B cell (primary cell): ENCODE results near the gene NYAP2. TPM values are rescaled to one million over a fixed set of nuclear protein-coding genes. Genes with fewer than 3 reads are reported as not detected.

ENCODE experiments used
- ATAC-seq: fragments of 200-7000 bp; cut with Tn5 transposase; one replicate; pipeline ENCODE4 v1.10.0; 2021; ENCODE audit warnings: low read depth, mild to moderate bottlenecking, moderate number of reproducible peaks, moderate library complexity
- CTCF ChIA-PET: fragments of 350-600 bp; sonication (Branson Sonifier 250); formaldehyde crosslinking; loops from one replicate; lab custom pipeline; 2021; ENCODE audit warnings: antibody characterized with exemption, inconsistent platforms; lab: Charles Lee
- POLR2A ChIA-PET: fragments of 350-600 bp; sonication (Branson Sonifier 250); formaldehyde crosslinking; loops from one replicate; lab custom pipeline; 2021; ENCODE audit warnings: antibody characterized with exemption; lab: Charles Lee
- DNase-seq: peaks from one replicate; pipeline ENCODE4 v3.0.0; 2013
- H2AFZ ChIP-seq: 2 replicates; pipeline ENCODE4 v1.6.1; 2012; ENCODE audit warnings: mild to moderate bottlenecking, low read depth, low read length; ENCODE audit not compliant: insufficient read depth, poor library complexity, severe bottlenecking
- H3K27ac ChIP-seq, 2 donors: 1 replicate in 1 of 2; 2 replicates in 1 of 2; pipeline ENCODE4 v1.5.1; 2012 to 2013; ENCODE audit warnings: low read length in 2 of 2, mild to moderate bottlenecking in 2 of 2, moderate library complexity in 1 of 2
- H3K27me3 ChIP-seq, 4 experiments: fragments of 200-600 bp in 1 of 4; sonication (generic) in 1 of 4; replicated peaks in 1 of 4; 1 replicate in 2 of 4; 2 replicates in 2 of 4; pipeline versions ENCODE4 v1.6.1 to v1.7.0; 2013 to 2016; ENCODE audit warnings: low read length in 3 of 4, mild to moderate bottlenecking in 2 of 4, mixed read lengths in 1 of 4, moderate library complexity in 1 of 4; ENCODE audit not compliant: insufficient read depth in 4 of 4, control insufficient read depth in 3 of 4; ENCODE audit errors: control extremely low read depth in 1 of 4
- H3K36me3 ChIP-seq, 2 experiments: replicated peaks in 1 of 2; 1 replicate in 1 of 2; 2 replicates in 1 of 2; pipeline versions ENCODE4 v1.6.1 to v1.7.1; 2013; ENCODE audit warnings: low read length in 1 of 2; ENCODE audit not compliant: insufficient read depth in 2 of 2, control insufficient read depth in 1 of 2; ENCODE audit errors: control extremely low read depth in 1 of 2, extremely low read depth in 1 of 2
- H3K4me1 ChIP-seq, 2 donors: fragments of 200-600 bp in 1 of 2; sonication (generic) in 1 of 2; 1 replicate in 1 of 2; 2 replicates in 1 of 2; pipeline versions ENCODE4 v1.5.1 to v1.6.1; 2013 to 2017; ENCODE audit warnings: low read length in 2 of 2; ENCODE audit not compliant: control insufficient read depth in 2 of 2, insufficient read depth in 2 of 2
- H3K4me2 ChIP-seq: replicated peaks from 2 replicates; pipeline ENCODE3; 2012; ENCODE audit warnings: mild to moderate bottlenecking, low read depth, low read length; ENCODE audit not compliant: poor library complexity, severe bottlenecking
- H3K4me3 ChIP-seq, 5 experiments: fragments of 200-600 bp in 1 of 5; sonication (generic) in 1 of 5; 1 replicate in 3 of 5; 2 replicates in 2 of 5; pipeline versions ENCODE4 v1.5.1 to v1.7.0; 2011 to 2016; ENCODE audit warnings: low read length in 4 of 5, mild to moderate bottlenecking in 4 of 5, low read depth in 2 of 5, control low read depth in 1 of 5, moderate library complexity in 1 of 5; ENCODE audit not compliant: insufficient read depth in 1 of 5; ENCODE audit errors: control extremely low read depth in 1 of 5, extremely low read depth in 1 of 5
- H3K79me2 ChIP-seq: fragments of 200-600 bp; sonication (generic); one replicate; pipeline ENCODE4 v1.6.0; 2016; ENCODE audit warnings: low read length; ENCODE audit not compliant: control insufficient read depth, insufficient read depth
- H3K9ac ChIP-seq: fragments of 200-600 bp; sonication (generic); 2 replicates; pipeline ENCODE4 v1.6.1; 2017; ENCODE audit warnings: mild to moderate bottlenecking, low read length, moderate library complexity
- H3K9me3 ChIP-seq, 3 donors: one replicate each; pipeline versions ENCODE4 v1.6.1 to v1.7.1; 2013; ENCODE audit warnings: low read length in 2 of 3; ENCODE audit not compliant: control insufficient read depth in 2 of 3, insufficient read depth in 1 of 3; ENCODE audit errors: control extremely low read depth in 1 of 3
- H4K20me1 ChIP-seq: 2 replicates; pipeline ENCODE4 v1.6.0; 2012; ENCODE audit warnings: mild to moderate bottlenecking, low read length; ENCODE audit not compliant: insufficient read depth, control insufficient read depth, poor library complexity, severe bottlenecking
- H3K27ac Mint-ChIP-seq: one replicate; pipeline ENCODE4 v1.8.0; 2021; ENCODE audit warnings: mixed read lengths
- H3K27me3 Mint-ChIP-seq: one replicate; pipeline ENCODE4 v1.8.0; 2021; ENCODE audit warnings: mixed read lengths
- H3K4me1 Mint-ChIP-seq: one replicate; pipeline ENCODE4 v1.8.0; 2021; ENCODE audit warnings: mixed read lengths
- H3K4me3 Mint-ChIP-seq: one replicate; pipeline ENCODE4 v1.8.0; 2021; ENCODE audit warnings: mixed read lengths
- H3K9me3 Mint-ChIP-seq: one replicate; pipeline ENCODE4 v1.8.0; 2022; ENCODE audit warnings: mixed read lengths; ENCODE audit not compliant: insufficient read depth
- CTCF ChIP-seq: fragments of 200-600 bp; IDR thresholded peaks from one replicate; pipeline ENCODE4 v1.8.0; 2022; ENCODE audit warnings: antibody characterized with exemption, mild to moderate bottlenecking
- EZH2 ChIP-seq: IDR thresholded peaks from 2 replicates; pipeline ENCODE4 v1.6.1; 2012; ENCODE audit warnings: borderline replicate concordance, low read depth, mild to moderate bottlenecking, moderate library complexity, low read length; ENCODE audit not compliant: insufficient read depth, poor library complexity, severe bottlenecking
- WGBS: methylation state at CpG from one replicate; pipeline ENCODE4 v1.1.5; 2013; ENCODE audit warnings: missing lambda C conversion rate; ENCODE audit not compliant: insufficient coverage; 5-methylcytosine and 5-hydroxymethylcytosine counted together
- intact Hi-C: fragments of 100-400 bp; cut with micrococcal nuclease; formaldehyde crosslinking; loops from one replicate; pipeline ENCODE4 v1.10.0; 2022
- polyA plus RNA-seq: library from polyadenylated mRNA; depleted of rRNA; stranded (reverse); fragments of >200 nt; gene quantifications from 2 replicates; pipeline ENCODE4 v1.2.3, GENCODE V29; 2012
- total RNA-seq, 2 donors: library from RNA; stranded (reverse); fragments of 120-200 nt in 1 of 2; gene quantifications; 1 replicate in 1 of 2; 2 replicates in 1 of 2; pipeline versions ENCODE4 v1.2.3 to v1.2.4, GENCODE V29; 2013 to 2022

The NYAP2 gene
- total and polyA plus RNA-seq, 2 donors (not counting 1 experiment from before 2014, with no cell fraction given): 0.12 to 0.17 TPM

- Histone ChIP-seq H3K79me2 (no peaks in the 10 kb centered on the region), H3K4me2 (no peak overlapping the region), H3K36me3 (no peaks in the 10 kb centered on the region), H3K27me3 (no peaks in the 10 kb centered on the region), H3K4me1 (no peaks in the 10 kb centered on the region), H4K20me1 (no peaks in the 10 kb centered on the region), H3K4me3 (no peak overlapping the region), H3K9me3 (no peaks in the 10 kb centered on the region), H3K27ac (no peak overlapping the region), H2AFZ (no peak overlapping the region), H3K9ac (no peak overlapping the region)
- no peak for ATAC-seq
- Mint-ChIP-seq H3K27ac (no peak overlapping the region), H3K9me3 (no peaks in the 10 kb centered on the region), H3K4me3 (no peak overlapping the region), H3K4me1 (peaks cover 4% of the 10 kb centered on the region), H3K27me3 (peaks cover 3% of the 10 kb centered on the region)
- WGBS: 83% methylated on average over 2 of the region's 5 CpGs
- POLR2A ChIA-PET: no interaction called here
- no peak for DNase-seq
- intact Hi-C loops: no loop called here
- no peak for TF ChIP-seq CTCF
- no peak for TF ChIP-seq EZH2
- CTCF ChIA-PET: no interaction called here
Observed at GRCh38 chr2:225493420-225494099, 94.0 kb downstream of the NYAP2 start.

GRCh38 chr2:225494100-225494459 lies 94.6 kb downstream of the NYAP2 start:
- no peaks in the 10 kb centered on the region for H3K4me1 Mint-ChIP-seq
- no peaks in the 10 kb centered on the region for H4K20me1 ChIP-seq
- no peak for DNase-seq
- no peaks in the 10 kb centered on the region for H3K4me1 ChIP-seq
- TF ChIP-seq EZH2 (no peak), CTCF (no peak)
- no peak overlapping the region for H3K4me3 ChIP-seq
- no peak overlapping the region for H3K27ac ChIP-seq
- H3K27me3 Mint-ChIP-seq: peaks cover 3% of the 10 kb centered on the region
- no peaks in the 10 kb centered on the region for H3K27me3 ChIP-seq
- ChIA-PET CTCF (no interaction called here), POLR2A (no interaction called here)
- H2AFZ ChIP-seq: no peak overlapping the region
- no peak overlapping the region for H3K4me3 Mint-ChIP-seq
- intact Hi-C loops: no loop called here
- no peak overlapping the region for H3K9ac ChIP-seq
- no peaks in the 10 kb centered on the region for H3K9me3 Mint-ChIP-seq
- no peaks in the 10 kb centered on the region for H3K9me3 ChIP-seq
- H3K36me3 ChIP-seq: no peaks in the 10 kb centered on the region
- ATAC-seq: no peak
- H3K27ac Mint-ChIP-seq: no peak overlapping the region
- no peak overlapping the region for H3K4me2 ChIP-seq
- H3K79me2 ChIP-seq: no peaks in the 10 kb centered on the region
